Aorta (tissue), 5 donors: ENCODE measurements around the gene PPP2R3A. TPM values are rescaled to one million over a fixed set of nuclear protein-coding genes. Genes with fewer than 3 reads are reported as not detected.

Source experiments
- ATAC-seq: fragments of 200-7000 bp; cut with Tn5 transposase; one replicate; pipeline ENCODE4 v1.9.1; 2022; ENCODE audit warnings: moderate library complexity; ENCODE audit not compliant: low FRiP score
- DNase-seq, 2 donors: peaks; one replicate each; pipeline ENCODE4 v3.0.0-alpha.2; 2020
- H3K27ac ChIP-seq, 2 donors: one replicate each; pipeline ENCODE4 v1.5.1; 2013; ENCODE audit warnings: low read length in 2 of 2, mild to moderate bottlenecking in 2 of 2, moderate library complexity in 2 of 2, control low read depth in 1 of 2, inconsistent platforms in 1 of 2, low read depth in 1 of 2
- H3K27me3 ChIP-seq, 2 donors: one replicate each; pipeline ENCODE4 v1.6.1; 2013; ENCODE audit warnings: control low read depth in 1 of 2, low read length in 1 of 2, mild to moderate bottlenecking in 1 of 2, moderate library complexity in 1 of 2; ENCODE audit not compliant: insufficient read depth in 2 of 2, control insufficient read depth in 1 of 2
- H3K36me3 ChIP-seq, 2 donors: one replicate each; pipeline ENCODE4 v1.6.1; 2013; ENCODE audit warnings: control low read depth in 1 of 2, low read length in 1 of 2, mild to moderate bottlenecking in 1 of 2; ENCODE audit not compliant: insufficient read depth in 2 of 2, control insufficient read depth in 1 of 2
- H3K4me1 ChIP-seq, 2 donors: one replicate each; pipeline ENCODE4 v1.6.1; 2013; ENCODE audit warnings: low read length in 2 of 2, control low read depth in 1 of 2, mild to moderate bottlenecking in 1 of 2, moderate library complexity in 1 of 2; ENCODE audit not compliant: insufficient read depth in 2 of 2, control insufficient read depth in 1 of 2
- H3K4me3 ChIP-seq, 2 donors: one replicate each; pipeline ENCODE4 v1.5.1; 2013; ENCODE audit warnings: low read length in 2 of 2, control low read depth in 1 of 2, mild to moderate bottlenecking in 1 of 2
- H3K9me3 ChIP-seq: one replicate; pipeline ENCODE4 v1.6.1; 2013; ENCODE audit warnings: mild to moderate bottlenecking, low read length; ENCODE audit not compliant: control insufficient read depth
- WGBS, 2 donors: extraction: QIAGEN DNeasy Blood & Tissue Kit; methylation state at CpG; one replicate each; pipeline ENCODE4 v1.1.7; 2013; 5-methylcytosine and 5-hydroxymethylcytosine counted together
- intact Hi-C, 2 donors: fragments of 100-400 bp; cut with DNase I; formaldehyde crosslinking; loops; one replicate each; pipeline versions ENCODE4 v1.14.2 to v1.15.0; 2022
- polyA plus RNA-seq, 2 donors: library from polyadenylated mRNA; stranded (reverse); fragments of 200-250 nt; gene quantifications; one replicate each; pipeline ENCODE4 v1.2.3, GENCODE V29; 2013
- total RNA-seq, 2 donors: library from RNA; stranded (reverse); fragmentation: NEBNext Ultra II Directional; extraction: Animal tissue kit (Norgen Biotek cat#: 25700); gene quantifications; one replicate each; pipeline ENCODE4 v1.2.1, GENCODE V29; 2021
- donor health status: healthy with polysubstance abuse.
- donor health status: Bipolar disorder and iron deficiency.
- donor health status: DM: no; HTN: no; CAD: no.
- donor health status: DM: no; HTN: no; CAD: no.
- donor health status: DM: yes; HTN: yes; CAD: no.

Gene PPP2R3A
- total and polyA plus RNA-seq, 4 donors: 2.6 to 19.6 (median 9.5) TPM

DNA sequence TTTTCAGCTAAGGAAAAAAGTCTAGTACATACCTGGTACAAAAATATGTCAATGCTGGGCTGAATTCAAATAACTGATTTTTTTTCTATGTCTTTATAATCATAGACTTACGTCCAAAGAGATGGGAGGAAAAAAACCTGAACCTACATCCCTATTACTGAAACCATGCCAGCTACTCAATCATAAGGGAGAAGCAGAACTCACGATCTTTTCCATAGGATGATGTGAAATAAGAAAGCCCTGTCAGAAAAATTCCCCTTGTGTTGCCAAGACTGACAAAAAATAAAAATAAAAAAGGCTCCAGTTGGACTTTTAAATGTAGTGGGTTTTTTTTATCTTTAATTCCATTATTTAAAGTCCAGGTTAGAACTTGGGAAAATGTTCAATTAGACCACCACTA, 227.3 kb downstream of the PPP2R3A start:
- intact Hi-C loops: loop anchor here (5.0 to 10.0 kb wide), 3 partner anchors 41 to 118 kb away; no protein-coding TSS in a partner anchor
- ATAC-seq: no peak
- peaks cover 2 to 11% of the 10 kb centered on the region in 2 donors for H3K4me1 ChIP-seq

DNA sequence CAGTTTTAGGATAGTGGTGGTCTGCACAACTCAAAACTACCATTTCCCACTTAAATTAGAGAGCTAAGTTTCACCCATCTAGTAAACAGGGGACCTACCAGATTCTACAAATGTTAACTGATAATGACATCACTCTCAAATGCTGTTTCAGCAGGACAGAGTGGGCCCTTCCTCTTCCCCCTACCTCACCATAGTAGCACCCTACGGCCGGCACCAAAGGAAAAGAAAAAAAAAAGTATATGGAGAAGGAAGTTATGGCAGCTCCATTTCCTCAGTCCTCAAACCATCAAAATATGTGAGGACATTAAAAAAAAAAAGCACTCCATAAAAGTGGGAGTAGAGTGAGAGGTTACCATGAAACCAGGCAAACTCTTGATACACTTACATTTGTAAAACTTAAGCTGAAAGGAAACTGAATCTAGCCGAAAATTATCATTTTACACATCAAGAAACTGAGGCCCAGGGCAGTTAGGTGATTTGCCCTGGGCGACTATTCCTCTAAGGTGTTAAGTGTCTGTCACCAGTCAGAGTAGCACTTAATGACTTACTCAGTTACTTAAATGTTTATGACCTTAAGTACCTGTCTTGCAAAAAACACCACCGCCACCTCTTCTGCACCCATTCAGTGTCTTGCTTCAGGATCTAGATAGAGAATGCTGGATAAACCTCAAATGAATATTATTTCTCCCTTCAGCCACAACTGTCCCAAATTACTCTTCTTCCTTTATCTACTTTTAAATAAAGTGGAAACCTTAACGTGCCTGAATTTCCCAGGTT, 227.9 kb downstream of the PPP2R3A start:
- Histone ChIP-seq H3K36me3 (no peaks in the 10 kb centered on the region), H3K9me3 (no peaks in the 10 kb centered on the region), H3K27me3 (no peaks in the 10 kb centered on the region), H3K27ac (peak overlapping the region in 1 of 2 donors; percentile 37), H3K4me1 (peaks cover 2 to 11% of the 10 kb centered on the region in 2 donors), H3K4me3 (peak overlapping the region; percentile 76 to 88)
- intact Hi-C loops: loop anchor here (5.0 to 10.0 kb wide), 3 partner anchors 41 to 119 kb away; no protein-coding TSS in a partner anchor
- ATAC-seq (no peak), DNase-seq (no peak)
- WGBS, 2 donors: 1 to 2% methylated on average over 6 of the region's 6 CpGs

More for the DNA sequence above, 227.3 kb downstream of the PPP2R3A start:
- 0 to 1% methylated on average over 2 of the region's 2 CpGs for WGBS, 2 donors
- no peaks in the 10 kb centered on the region for H3K27me3 ChIP-seq
- H3K27ac ChIP-seq: no peak overlapping the region
- no peaks in the 10 kb centered on the region for H3K36me3 ChIP-seq
- no peak for DNase-seq
- no peaks in the 10 kb centered on the region for H3K9me3 ChIP-seq
- peak overlapping the region; percentile 76 to 88 for H3K4me3 ChIP-seq

DNA sequence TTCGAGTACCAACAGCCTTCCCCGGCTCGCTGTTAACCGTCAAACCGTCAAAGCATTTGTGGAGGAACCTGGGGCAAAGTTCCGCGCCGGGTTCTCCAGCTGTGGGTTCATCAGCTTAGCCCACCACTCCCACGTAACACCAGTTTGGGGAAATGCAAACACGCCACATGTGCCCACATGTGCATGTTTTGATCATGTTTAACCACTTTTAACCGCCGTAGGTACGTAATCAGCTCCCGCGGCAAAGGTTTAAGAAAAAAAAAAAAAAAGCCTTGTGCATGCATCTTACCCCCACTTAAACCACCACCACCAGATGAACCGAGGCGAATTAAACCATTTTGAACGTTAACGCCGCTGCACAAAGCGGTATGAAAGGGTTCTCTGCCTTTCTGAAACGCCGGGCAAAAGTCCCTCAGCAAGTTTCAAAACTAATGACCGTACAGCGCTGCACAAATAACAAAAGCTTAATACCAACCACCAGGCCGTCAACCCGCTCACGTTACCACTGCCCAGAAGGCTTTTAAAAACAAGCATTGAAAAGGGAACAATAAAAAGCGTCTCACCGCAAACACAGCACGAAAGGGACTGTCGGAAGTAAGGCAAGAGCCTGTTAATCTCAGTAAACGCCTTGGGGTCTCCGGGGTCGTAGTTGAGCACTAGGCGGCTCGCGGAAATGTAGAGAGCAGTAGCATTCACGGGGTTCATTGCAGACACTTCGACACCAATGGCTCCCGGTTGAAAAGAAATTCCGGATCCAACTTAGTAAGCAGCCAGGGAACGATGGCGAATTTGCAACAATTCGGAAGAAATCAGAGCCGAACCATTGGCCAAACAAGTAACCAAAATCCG, 229.1 kb downstream of the PPP2R3A start:
- peak in 1 of 2 donors; percentile 51 for DNase-seq
- peak overlapping the region; percentile 88 to 99 for H3K27ac ChIP-seq
- WGBS, 2 donors: 0% methylated on average over 47 of the region's 47 CpGs
- ATAC-seq: no peak
- no peaks in the 10 kb centered on the region for H3K27me3 ChIP-seq
- H3K4me1 ChIP-seq: peaks cover 2 to 7% of the 10 kb centered on the region in 2 donors
- H3K9me3 ChIP-seq: no peaks in the 10 kb centered on the region
- intact Hi-C loops: loop anchor here (5.0 to 10.0 kb wide), 5 partner anchors 42 to 558 kb away; partner anchors contain the start of genes PCCB (in 1 of the 2) and STAG1 (in 1 of the 2)
- peak overlapping the region; percentile 76 to 88 for H3K4me3 ChIP-seq
- no peaks in the 10 kb centered on the region for H3K36me3 ChIP-seq

DNA sequence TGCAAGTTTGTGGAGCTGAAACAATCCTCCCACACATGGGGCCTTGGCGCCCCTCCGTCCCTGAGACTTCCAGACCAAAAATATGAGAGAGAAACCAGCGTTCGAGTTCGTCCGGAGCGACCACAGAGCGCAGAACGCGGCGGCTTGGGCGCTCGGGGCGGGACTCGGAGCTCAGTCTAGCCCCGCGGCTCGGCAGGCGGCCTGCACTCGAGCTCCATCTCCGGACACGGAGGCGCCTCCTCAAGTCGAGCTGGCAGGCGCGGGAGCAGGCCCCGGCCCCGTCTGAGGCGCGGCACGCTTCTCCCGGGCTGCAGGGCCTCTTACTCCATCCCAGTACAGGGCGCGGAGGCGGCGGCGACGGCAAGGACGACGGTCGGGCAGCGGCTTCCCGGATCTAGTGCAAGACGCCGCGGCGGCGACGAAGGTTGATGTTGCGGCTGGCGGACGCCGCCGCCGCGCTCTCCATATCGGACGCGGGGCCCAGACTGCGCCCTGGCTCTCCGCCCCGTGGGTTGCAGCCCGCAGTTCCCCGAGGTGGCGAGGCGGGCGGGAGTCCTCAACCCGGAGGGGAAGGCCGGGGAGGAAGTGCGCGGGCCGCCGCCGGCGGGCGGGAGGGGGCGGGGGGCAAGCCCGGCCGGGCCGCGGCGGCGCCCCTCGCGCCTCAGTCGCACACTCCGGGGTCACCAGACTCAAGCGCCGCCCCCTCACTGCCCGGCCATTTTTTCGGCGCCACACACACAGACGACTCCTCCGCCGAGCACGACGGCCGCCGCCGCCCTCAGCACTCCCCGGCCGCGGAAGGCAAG, 229.9 kb downstream of the PPP2R3A start:
- Histone ChIP-seq H3K27me3 (no peaks in the 10 kb centered on the region), H3K4me1 (peaks cover 2 to 7% of the 10 kb centered on the region in 2 donors), H3K27ac (peak overlapping the region; percentile 88 to 99), H3K4me3 (peak overlapping the region; percentile 76 to 88), H3K36me3 (no peaks in the 10 kb centered on the region), H3K9me3 (no peaks in the 10 kb centered on the region)
- intact Hi-C loops: loop anchor here (1.0 to 10.0 kb wide), 5 partner anchors 53 to 557 kb away; partner anchors contain the start of genes PCCB (in 1 of the 2), PPP2R3A (in 1 of the 2) and STAG1 (in 1 of the 2)
- peak; percentile 91 to 93 for DNase-seq
- 0% methylated on average over 64 to 103 of the region's 103 CpGs for WGBS, 2 donors
- ATAC-seq: peak; percentile 80

DNA sequence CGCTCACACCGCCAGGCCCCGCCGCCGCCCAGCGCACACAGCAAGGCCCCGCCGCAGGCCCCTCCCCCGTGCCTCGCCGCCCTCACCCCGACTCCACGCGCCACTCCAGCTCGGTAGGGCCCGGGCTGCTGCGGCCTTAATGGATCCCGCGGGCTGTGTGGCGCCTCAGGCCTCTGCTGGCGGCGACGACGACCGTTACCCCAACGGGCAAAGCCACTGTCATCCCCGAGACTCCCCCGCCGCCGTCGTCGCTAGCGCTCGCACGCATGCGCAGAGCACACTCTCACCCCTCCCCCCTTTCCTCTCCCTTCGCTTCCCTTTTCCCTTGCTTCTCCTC, 230.5 kb downstream of the PPP2R3A start, which contains the start of gene MSL2:
MSL2 (minus strand) TSS at position 272 of the 337 bp plus-strand sequence. CDS start 1,222 bp downstream, outside the sequence.
- 0 to 1% methylated on average over 28 to 37 of the region's 37 CpGs for WGBS, 2 donors
- intact Hi-C loops: loop anchor here (1.0 to 10.0 kb wide), 5 partner anchors 54 to 556 kb away; partner anchors contain the start of genes PCCB (in 1 of the 2), PPP2R3A (in 1 of the 2) and STAG1 (in 1 of the 2)
- Histone ChIP-seq H3K36me3 (no peaks in the 10 kb centered on the region), H3K4me3 (peak within 1 kb of the TSS; percentile 76 to 88), H3K27ac (peak within 1 kb of the TSS; percentile 94 to 99), H3K4me1 (peaks cover 2 to 7% of the 10 kb centered on the region in 2 donors), H3K9me3 (no peaks in the 10 kb centered on the region), H3K27me3 (no peaks in the 10 kb centered on the region)
- DNase-seq (no peak), ATAC-seq (peak; percentile 78)

DNA sequence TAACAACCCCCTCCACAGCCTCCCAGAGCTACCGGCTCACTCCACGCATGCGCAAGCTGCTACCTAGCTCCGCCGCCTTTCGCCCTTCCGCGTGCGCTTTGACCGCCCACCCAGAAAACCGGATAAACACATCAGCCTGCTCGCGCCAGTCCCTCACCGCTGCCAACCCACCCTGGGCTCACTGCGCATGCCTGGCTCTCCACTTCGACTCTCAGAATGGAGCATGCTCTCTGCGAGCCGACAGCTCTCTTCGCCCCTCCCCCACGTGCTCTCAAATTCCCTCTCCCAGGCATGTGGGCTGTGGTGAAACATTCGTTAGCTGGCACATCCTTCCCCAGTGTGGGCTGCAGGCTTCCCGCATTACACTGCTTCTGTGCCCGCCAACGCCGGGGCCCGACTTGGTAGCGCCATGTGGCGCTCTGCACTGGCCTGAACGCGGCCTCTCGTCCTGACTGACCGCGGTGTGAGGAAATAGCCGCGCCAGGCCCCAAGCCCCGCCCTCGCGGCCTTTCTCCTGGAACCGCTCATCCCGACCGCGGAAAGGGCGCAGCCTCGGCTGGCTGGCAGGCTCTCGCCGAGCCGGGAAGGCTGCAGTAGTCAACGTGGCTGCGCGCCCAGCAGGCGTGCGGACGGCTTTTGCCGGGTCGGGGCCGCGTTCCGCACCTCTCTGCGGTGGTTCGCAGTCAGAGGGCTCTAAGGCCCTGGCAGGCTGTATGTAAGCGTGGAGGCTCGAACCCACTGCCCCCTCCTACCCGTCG, 231.1 kb downstream of the PPP2R3A start:
- Histone ChIP-seq H3K4me1 (peaks cover 2 to 7% of the 10 kb centered on the region in 2 donors), H3K36me3 (no peaks in the 10 kb centered on the region), H3K27ac (peak overlapping the region; percentile 83 to 94), H3K4me3 (peak overlapping the region; percentile 55 to 88), H3K9me3 (no peaks in the 10 kb centered on the region), H3K27me3 (no peaks in the 10 kb centered on the region)
- DNase-seq (peak; percentile 100), ATAC-seq (peak; percentile 96)
- 0 to 1% methylated on average over 57 to 64 of the region's 64 CpGs for WGBS, 2 donors
- intact Hi-C loops: loop anchor here (1.0 to 10.0 kb wide), 6 partner anchors 54 to 556 kb away; partner anchors contain the start of genes PCCB (in 2 of the 2), PPP2R3A (in 1 of the 2) and STAG1 (in 1 of the 2)

DNA sequence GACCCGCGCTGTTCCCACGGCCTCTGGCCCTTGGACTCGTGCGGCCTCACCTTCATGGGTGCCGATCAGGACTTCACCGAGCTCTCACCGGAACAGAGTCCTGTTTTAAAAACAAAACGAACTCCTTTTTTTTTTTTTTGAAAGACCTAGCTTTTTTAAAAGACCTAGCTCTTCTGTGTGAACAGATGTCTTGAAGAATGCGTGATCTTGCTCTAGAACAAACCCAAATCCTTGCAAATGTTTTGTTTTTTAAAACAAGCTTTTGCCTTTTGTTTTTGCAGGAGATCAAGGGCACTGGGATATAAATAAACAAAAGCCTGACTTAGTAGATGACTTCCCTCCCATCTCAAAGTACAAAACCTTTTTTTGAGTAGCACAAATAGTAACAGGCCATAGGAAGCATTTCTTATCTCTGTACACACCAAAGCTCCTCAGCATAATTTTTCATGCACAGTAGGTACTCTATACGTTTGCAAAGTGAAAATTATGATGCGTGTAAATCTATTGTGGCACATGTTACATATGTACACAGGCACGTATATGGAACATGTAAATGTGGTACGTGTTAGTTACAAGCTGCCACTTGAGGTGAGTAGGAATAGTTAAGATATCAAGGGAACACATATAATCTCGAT, 231.7 kb downstream of the PPP2R3A start:
- 19% methylated on average over 15 of the region's 15 CpGs for WGBS, 2 donors
- intact Hi-C loops: loop anchor here (1.0 to 10.0 kb wide), 5 partner anchors 53 to 555 kb away; partner anchors contain the start of genes PCCB (in 2 of the 2) and STAG1 (in 1 of the 2)
- H3K27me3 ChIP-seq: no peaks in the 10 kb centered on the region
- no peaks in the 10 kb centered on the region for H3K9me3 ChIP-seq
- ATAC-seq (no peak), DNase-seq (no peak)
- peaks cover 2 to 7% of the 10 kb centered on the region in 2 donors for H3K4me1 ChIP-seq
- peak overlapping the region; percentile 83 to 94 for H3K27ac ChIP-seq
- H3K4me3 ChIP-seq: peak overlapping the region; percentile 50 to 55
- no peaks in the 10 kb centered on the region for H3K36me3 ChIP-seq
